ENCODE measurements around the gene USP34.
"Not testable (repeated sequence)": the region's sequence is repeated elsewhere in the genome, so short reads cannot be mapped to it uniquely, and the experiment has no call there.

USP34 gene, protein sequence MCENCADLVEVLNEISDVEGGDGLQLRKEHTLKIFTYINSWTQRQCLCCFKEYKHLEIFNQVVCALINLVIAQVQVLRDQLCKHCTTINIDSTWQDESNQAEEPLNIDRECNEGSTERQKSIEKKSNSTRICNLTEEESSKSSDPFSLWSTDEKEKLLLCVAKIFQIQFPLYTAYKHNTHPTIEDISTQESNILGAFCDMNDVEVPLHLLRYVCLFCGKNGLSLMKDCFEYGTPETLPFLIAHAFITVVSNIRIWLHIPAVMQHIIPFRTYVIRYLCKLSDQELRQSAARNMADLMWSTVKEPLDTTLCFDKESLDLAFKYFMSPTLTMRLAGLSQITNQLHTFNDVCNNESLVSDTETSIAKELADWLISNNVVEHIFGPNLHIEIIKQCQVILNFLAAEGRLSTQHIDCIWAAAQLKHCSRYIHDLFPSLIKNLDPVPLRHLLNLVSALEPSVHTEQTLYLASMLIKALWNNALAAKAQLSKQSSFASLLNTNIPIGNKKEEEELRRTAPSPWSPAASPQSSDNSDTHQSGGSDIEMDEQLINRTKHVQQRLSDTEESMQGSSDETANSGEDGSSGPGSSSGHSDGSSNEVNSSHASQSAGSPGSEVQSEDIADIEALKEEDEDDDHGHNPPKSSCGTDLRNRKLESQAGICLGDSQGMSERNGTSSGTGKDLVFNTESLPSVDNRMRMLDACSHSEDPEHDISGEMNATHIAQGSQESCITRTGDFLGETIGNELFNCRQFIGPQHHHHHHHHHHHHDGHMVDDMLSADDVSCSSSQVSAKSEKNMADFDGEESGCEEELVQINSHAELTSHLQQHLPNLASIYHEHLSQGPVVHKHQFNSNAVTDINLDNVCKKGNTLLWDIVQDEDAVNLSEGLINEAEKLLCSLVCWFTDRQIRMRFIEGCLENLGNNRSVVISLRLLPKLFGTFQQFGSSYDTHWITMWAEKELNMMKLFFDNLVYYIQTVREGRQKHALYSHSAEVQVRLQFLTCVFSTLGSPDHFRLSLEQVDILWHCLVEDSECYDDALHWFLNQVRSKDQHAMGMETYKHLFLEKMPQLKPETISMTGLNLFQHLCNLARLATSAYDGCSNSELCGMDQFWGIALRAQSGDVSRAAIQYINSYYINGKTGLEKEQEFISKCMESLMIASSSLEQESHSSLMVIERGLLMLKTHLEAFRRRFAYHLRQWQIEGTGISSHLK (N-terminal part only)

GRCh38 chr2:61470965-61471904 is at the start of gene USP34:
USP34 (minus strand) TSS chr2:61471087; CDS start chr2:61470692, 395 bp downstream.
- peak; percentile 82 for DNase-seq

- DNase-seq, result no peak
Measured at GRCh38 chr2:61520261-61520660, 49.4 kb upstream of the USP34 start.

GRCh38 chr2:61512768-61513398 is 42.0 kb upstream of the USP34 start:
- no peak for DNase-seq

DNA sequence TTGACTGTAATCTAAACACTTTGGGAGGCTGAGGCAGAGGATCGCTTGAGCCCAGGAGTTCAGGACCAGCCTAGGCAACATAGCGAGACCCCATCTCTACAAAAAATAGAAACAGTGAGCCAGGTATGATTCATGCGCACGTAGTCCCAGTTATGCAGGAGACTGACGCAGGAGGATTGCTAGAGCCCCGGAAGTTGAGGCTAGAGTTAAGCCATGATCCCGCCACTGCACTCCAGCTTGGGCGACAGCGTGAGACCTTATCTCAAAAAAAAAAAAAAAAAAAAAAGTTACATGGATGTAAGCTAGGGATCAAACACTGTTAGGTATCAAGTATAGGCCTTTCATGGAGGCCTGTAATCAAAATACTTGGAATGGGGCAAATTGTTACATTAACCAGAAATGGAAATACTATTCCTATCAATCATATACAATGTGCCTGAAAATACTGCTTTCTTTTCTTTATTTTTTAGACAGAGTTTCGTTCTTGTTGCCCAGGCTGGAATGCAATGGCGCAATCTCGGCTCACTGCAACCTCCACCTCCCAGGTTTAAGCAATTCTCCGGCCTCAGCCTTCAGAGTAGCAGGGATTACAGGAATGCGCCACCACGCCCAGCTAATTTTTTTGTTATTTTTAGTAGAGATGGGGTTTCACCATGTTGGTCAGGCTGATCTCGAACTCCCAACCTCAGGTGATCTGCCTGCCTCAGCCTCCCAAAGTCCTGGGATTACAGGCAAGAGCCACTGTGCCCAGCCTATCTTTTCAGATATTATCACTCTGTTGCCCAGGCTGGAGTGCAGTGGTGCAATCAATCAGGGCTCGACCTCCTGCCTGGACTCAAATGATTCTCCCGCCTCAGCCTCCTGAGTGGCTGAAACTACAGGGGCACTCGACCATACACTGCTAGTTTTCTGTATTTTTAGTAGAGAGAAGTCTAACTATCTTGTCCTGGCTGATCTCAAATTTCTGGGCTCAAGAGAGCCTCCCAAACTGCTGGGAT is 40.1 kb upstream of the USP34 start:
- DNase-seq, result no peak

GRCh38 chr2:61504949-61505348 is 34.1 kb upstream of the USP34 start:
- no peak for DNase-seq

GRCh38 chr2:61499060-61499459 is 28.2 kb upstream of the USP34 start:
- DNase-seq, result no peak

- peak; percentile 6 for DNase-seq
Measured at GRCh38 chr2:61493523-61493942, 22.6 kb upstream of the USP34 start.

- no peak for DNase-seq
Measured at GRCh38 chr2:61492476-61492875, 21.6 kb upstream of the USP34 start.

GRCh38 chr2:61485281-61485680 is 14.4 kb upstream of the USP34 start:
- DNase-seq, result no peak

GRCh38 chr2:61478086-61478485 is 7.2 kb upstream of the USP34 start:
- DNase-seq, result no peak

GRCh38 chr2:61476929-61477589 is 6.2 kb upstream of the USP34 start:
- not testable (repeated sequence) for DNase-seq

- DNase-seq, result peak; percentile 41
Measured at GRCh38 chr2:61471905-61472805, 1.3 kb upstream of the USP34 start.

GRCh38 chr2:61470122-61470951 is 550 bp downstream of the USP34 start:
- DNase-seq, result peak; percentile 49

- DNase-seq, result no peak
Measured at GRCh38 chr2:61469424-61470121, 1.3 kb downstream of the USP34 start.

DNA sequence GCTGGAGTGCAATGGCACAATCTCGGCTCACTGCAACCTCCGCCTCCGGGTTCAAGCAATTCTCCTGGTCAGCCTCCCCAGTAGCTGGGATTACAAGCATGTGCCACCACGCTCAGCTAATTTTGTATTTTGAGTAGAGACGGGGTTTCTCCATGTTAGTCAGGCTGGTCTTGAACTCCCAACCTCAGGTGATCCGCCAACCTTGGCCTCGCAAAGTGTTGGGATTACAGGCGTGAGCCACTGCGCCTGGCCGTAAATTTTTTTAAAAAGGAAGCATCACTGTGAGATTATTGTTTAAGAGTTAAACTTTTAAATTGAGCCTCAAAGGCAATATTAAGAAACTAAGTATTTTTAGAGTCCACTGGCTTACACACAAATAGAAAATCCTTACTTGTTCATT is 2.7 kb downstream of the USP34 start:
- DNase-seq, result not testable (repeated sequence)

GRCh38 chr2:61465045-61465444 is 5.8 kb downstream of the USP34 start:
- no peak for DNase-seq
